ENCODE results near the gene QRICH1.

DNA sequence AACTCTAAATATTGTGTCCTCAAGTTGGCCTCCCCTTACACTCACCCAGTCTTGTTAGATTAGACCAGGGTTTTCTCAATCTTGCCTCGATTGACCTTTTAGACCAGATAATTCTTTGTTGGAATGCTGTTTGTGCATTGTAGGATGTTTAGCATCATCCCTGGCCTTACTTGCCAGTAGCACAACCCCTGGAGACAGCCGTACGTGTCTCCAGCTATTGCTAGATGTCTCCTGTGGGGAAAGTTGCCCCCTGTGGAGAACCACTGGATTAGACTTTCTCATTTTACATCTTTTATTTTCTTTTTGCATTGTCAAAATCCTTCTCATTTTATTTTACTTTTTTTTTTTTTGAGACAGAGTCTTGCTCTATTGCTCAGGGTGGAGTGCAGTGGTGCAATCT lies 84.5 kb downstream of the QRICH1 start:
- no peak for TF ChIP-seq POLR2A (IDR thresholded peaks at IDR 0.05)
- TF ChIP-seq, protein P1, sequence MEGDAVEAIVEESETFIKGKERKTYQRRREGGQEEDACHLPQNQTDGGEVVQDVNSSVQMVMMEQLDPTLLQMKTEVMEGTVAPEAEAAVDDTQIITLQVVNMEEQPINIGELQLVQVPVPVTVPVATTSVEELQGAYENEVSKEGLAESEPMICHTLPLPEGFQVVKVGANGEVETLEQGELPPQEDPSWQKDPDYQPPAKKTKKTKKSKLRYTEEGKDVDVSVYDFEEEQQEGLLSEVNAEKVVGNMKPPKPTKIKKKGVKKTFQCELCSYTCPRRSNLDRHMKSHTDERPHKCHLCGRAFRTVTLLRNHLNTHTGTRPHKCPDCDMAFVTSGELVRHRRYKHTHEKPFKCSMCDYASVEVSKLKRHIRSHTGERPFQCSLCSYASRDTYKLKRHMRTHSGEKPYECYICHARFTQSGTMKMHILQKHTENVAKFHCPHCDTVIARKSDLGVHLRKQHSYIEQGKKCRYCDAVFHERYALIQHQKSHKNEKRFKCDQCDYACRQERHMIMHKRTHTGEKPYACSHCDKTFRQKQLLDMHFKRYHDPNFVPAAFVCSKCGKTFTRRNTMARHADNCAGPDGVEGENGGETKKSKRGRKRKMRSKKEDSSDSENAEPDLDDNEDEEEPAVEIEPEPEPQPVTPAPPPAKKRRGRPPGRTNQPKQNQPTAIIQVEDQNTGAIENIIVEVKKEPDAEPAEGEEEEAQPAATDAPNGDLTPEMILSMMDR (IDR thresholded peaks at IDR 0.05) = no peak
- TF ChIP-seq POLR2AphosphoS5 (IDR thresholded peaks at IDR 0.05) = no peak
- TF ChIP-seq EP300 (IDR thresholded peaks at IDR 0.05) = no peak

Measured in gastroesophageal sphincter (tissue), 3 donors.